Activated CD8-positive, alpha-beta T cell treated with anti-CD3 and anti-CD28 coated beads for 36 hours (primary cell): ENCODE data around the gene RASGRF1. TPM values are rescaled to one million over a fixed set of nuclear protein-coding genes. Genes with fewer than 3 reads are reported as not detected.

Experiments used
- ATAC-seq: fragments of 200-7000 bp; cut with Tn5 transposase; one replicate; pipeline ENCODE4 v1.10.0; 2021; ENCODE audit warnings: mild to moderate bottlenecking, moderate library complexity
- CTCF ChIA-PET: fragments of 350-600 bp; sonication (Branson Sonifier 250); formaldehyde crosslinking; loops from one replicate; lab custom pipeline; 2021; ENCODE audit warnings: antibody characterized with exemption; lab: Charles Lee
- POLR2A ChIA-PET: fragments of 350-600 bp; sonication (Branson Sonifier 250); formaldehyde crosslinking; loops from one replicate; lab custom pipeline; 2021; ENCODE audit warnings: antibody characterized with exemption; lab: Charles Lee
- DNase-seq: peaks from one replicate; pipeline ENCODE4 v3.0.0-alpha.2; 2020
- H3K27ac Mint-ChIP-seq: one replicate; pipeline ENCODE4 v1.8.0; 2021; ENCODE audit warnings: mild to moderate bottlenecking, mixed read lengths
- H3K27me3 Mint-ChIP-seq: one replicate; pipeline ENCODE4 v1.8.0; 2021; ENCODE audit warnings: mixed read lengths
- H3K36me3 Mint-ChIP-seq: one replicate; pipeline ENCODE4 v1.8.0; 2021; ENCODE audit warnings: low read depth, mixed read lengths
- H3K4me1 Mint-ChIP-seq: one replicate; pipeline ENCODE4 v1.8.0; 2021; ENCODE audit warnings: low read depth, mixed read lengths
- H3K4me3 Mint-ChIP-seq: one replicate; pipeline ENCODE4 v1.8.0; 2021; ENCODE audit warnings: mild to moderate bottlenecking, moderate library complexity, mixed read lengths
- H3K9me3 Mint-ChIP-seq: one replicate; pipeline ENCODE4 v1.8.0; 2021; ENCODE audit warnings: mixed read lengths
- intact Hi-C: fragments of 100-400 bp; cut with micrococcal nuclease; formaldehyde crosslinking; loops from one replicate; pipeline ENCODE4 v1.10.0; 2022
- total RNA-seq, 2 experiments: library from RNA; stranded (reverse); gene quantifications; one replicate each; pipeline ENCODE4 v1.2.3, GENCODE V29; 2021
- TF ChIP-seq, protein P1 (sequence below): fragments of 200-600 bp; IDR thresholded peaks from one replicate; pipeline ENCODE4 v1.8.0; 2022; ENCODE audit warnings: antibody characterized with exemption, mild to moderate bottlenecking

The RASGRF1 gene
- total RNA-seq, 2 experiments from 2014 or later: not detected

- Mint-ChIP-seq H3K36me3 (no peaks in the 10 kb centered on the region), H3K27ac (no peak overlapping the region), H3K27me3 (no peaks in the 10 kb centered on the region), H3K4me1 (no peaks in the 10 kb centered on the region), H3K9me3 (no peaks in the 10 kb centered on the region), H3K4me3 (no peak overlapping the region)
- intact Hi-C loops: no loop called here
- ChIA-PET POLR2A (no interaction called here), CTCF (no interaction called here)
- ATAC-seq: no peak
- TF ChIP-seq, protein P1, sequence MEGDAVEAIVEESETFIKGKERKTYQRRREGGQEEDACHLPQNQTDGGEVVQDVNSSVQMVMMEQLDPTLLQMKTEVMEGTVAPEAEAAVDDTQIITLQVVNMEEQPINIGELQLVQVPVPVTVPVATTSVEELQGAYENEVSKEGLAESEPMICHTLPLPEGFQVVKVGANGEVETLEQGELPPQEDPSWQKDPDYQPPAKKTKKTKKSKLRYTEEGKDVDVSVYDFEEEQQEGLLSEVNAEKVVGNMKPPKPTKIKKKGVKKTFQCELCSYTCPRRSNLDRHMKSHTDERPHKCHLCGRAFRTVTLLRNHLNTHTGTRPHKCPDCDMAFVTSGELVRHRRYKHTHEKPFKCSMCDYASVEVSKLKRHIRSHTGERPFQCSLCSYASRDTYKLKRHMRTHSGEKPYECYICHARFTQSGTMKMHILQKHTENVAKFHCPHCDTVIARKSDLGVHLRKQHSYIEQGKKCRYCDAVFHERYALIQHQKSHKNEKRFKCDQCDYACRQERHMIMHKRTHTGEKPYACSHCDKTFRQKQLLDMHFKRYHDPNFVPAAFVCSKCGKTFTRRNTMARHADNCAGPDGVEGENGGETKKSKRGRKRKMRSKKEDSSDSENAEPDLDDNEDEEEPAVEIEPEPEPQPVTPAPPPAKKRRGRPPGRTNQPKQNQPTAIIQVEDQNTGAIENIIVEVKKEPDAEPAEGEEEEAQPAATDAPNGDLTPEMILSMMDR: no peak
- DNase-seq: no peak
These were observed 80.3 kb downstream of the RASGRF1 start for GRCh38 chr15:79010278-79010677.

DNA sequence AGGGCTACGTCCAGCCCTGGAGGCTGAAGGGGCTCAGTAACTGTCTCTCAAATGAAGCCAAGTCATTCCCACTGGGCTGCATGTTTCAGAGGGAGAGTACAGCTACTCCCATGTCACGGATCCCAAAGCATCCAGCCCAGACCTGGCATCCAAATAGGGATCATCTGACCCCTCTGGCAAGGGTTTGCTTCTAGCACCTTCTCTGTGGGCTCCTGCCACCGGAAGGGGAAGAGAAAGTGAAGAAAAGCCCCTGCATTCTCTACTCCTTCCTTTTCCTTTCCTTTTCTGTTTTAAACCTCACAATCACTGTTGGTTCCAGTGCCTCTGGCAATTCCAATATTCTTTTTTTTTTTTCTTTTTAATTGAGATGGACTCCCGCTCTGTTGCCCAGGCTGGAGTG, 81.2 kb downstream of the RASGRF1 start:
- intact Hi-C loops: no loop called here
- ChIA-PET CTCF (no interaction called here), POLR2A (no interaction called here)

GRCh38 chr15:79008659-79009058, 81.9 kb downstream of the RASGRF1 start:
- Mint-ChIP-seq H3K27me3 (no peaks in the 10 kb centered on the region), H3K36me3 (no peaks in the 10 kb centered on the region), H3K4me3 (no peak overlapping the region), H3K9me3 (no peaks in the 10 kb centered on the region), H3K4me1 (peaks cover 15% of the 10 kb centered on the region), H3K27ac (no peak overlapping the region)
- CTCF ChIA-PET: no interaction called here
- no peak for ATAC-seq
- intact Hi-C loops: no loop called here
- no peak for DNase-seq
- POLR2A ChIA-PET: no interaction called here
- TF ChIP-seq, protein P1: no peak

More for the DNA sequence above, 81.2 kb downstream of the RASGRF1 start:
- TF ChIP-seq, protein P1: no peak
- DNase-seq (no peak), ATAC-seq (no peak)
- peaks cover 8% of the 10 kb centered on the region for H3K4me1 Mint-ChIP-seq
- H3K4me3 Mint-ChIP-seq: no peak overlapping the region
- H3K27me3 Mint-ChIP-seq: no peaks in the 10 kb centered on the region
- H3K9me3 Mint-ChIP-seq: no peaks in the 10 kb centered on the region
- no peaks in the 10 kb centered on the region for H3K36me3 Mint-ChIP-seq
- no peak overlapping the region for H3K27ac Mint-ChIP-seq

GRCh38 chr15:79007066-79007465, 83.5 kb downstream of the RASGRF1 start:
- TF ChIP-seq, protein P1: peak; percentile 49
- no peaks in the 10 kb centered on the region for H3K9me3 Mint-ChIP-seq
- no peak overlapping the region for H3K27ac Mint-ChIP-seq
- CTCF ChIA-PET: interaction anchor here (0.8 to 2.4 kb wide), 8 partner anchors 15 to 177 kb away, joined by 3 to 7 read pairs (median 4); no protein-coding TSS in a partner anchor
- POLR2A ChIA-PET: no interaction called here
- peak; percentile 68 for DNase-seq
- intact Hi-C loops: no loop called here
- H3K4me1 Mint-ChIP-seq: peaks cover 15% of the 10 kb centered on the region
- peak; percentile 40 for ATAC-seq
- H3K4me3 Mint-ChIP-seq: no peak overlapping the region
- H3K27me3 Mint-ChIP-seq: no peaks in the 10 kb centered on the region
- H3K36me3 Mint-ChIP-seq: no peaks in the 10 kb centered on the region

DNA sequence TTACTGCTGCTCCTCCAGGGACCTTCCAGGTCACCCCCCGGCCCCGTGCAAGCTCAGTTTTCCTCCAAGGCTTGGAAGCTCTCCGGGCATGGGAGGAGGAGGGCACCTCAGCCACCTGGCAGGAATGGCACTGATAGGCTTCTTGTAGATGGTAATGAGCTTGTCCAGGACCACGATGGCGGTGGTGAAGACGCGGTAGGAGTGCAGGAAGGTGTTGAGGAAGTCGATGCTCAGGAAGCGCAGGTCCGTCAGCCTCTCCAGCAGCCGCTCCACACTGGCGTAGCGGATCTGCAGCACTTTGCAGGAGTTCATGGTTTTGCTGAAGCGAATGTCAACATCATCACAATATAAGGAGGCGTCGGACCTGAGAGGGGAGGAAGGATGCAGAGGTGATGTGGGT, 84.5 kb downstream of the RASGRF1 start:
- H3K27ac Mint-ChIP-seq: no peak overlapping the region
- TF ChIP-seq, protein P1: no peak
- intact Hi-C loops: no loop called here
- no peaks in the 10 kb centered on the region for H3K27me3 Mint-ChIP-seq
- CTCF ChIA-PET: interaction anchor here (0.8 to 2.4 kb wide), 3 partner anchors 22 to 178 kb away, joined by 3 to 6 read pairs (median 4); no protein-coding TSS in a partner anchor
- ATAC-seq (no peak), DNase-seq (no peak)
- H3K36me3 Mint-ChIP-seq: no peaks in the 10 kb centered on the region
- H3K9me3 Mint-ChIP-seq: no peaks in the 10 kb centered on the region
- no peak overlapping the region for H3K4me3 Mint-ChIP-seq
- POLR2A ChIA-PET: no interaction called here
- peaks cover 15% of the 10 kb centered on the region for H3K4me1 Mint-ChIP-seq
